Peyer's patch (tissue), 4 donors: ENCODE measurements around the gene DAPK1. TPM values are rescaled to one million over a fixed set of nuclear protein-coding genes. Genes with fewer than 3 reads are reported as not detected.

ENCODE experiments used
- DNase-seq, 3 donors: peaks; one replicate each; pipeline ENCODE4 v3.0.0-alpha.2; 2017 to 2019
- H3K27ac ChIP-seq, 4 donors: fragments of 200-600 bp; sonication (generic); one replicate each; pipeline ENCODE4 v1.5.1; 2016 to 2019
- H3K27me3 ChIP-seq, 2 donors: fragments of 200-600 bp; sonication (generic); one replicate each; pipeline ENCODE4 v1.5.1; 2019
- H3K36me3 ChIP-seq, 3 donors: fragments of 200-600 bp; sonication (generic); one replicate each; pipeline ENCODE4 v1.5.1; 2016 to 2019
- H3K4me1 ChIP-seq, 4 donors: fragments of 200-600 bp; sonication (generic); one replicate each; pipeline ENCODE4 v1.5.1; 2016 to 2019
- H3K4me3 ChIP-seq, 4 donors: fragments of 200-600 bp; sonication (generic); 1 replicate in 3 of 4; 2 replicates in 1 of 4; pipeline ENCODE4 v1.5.1; 2016 to 2019; ENCODE audit warnings: mild to moderate bottlenecking in 1 of 4
- H3K9me3 ChIP-seq, 4 donors: fragments of 200-600 bp; sonication (generic); one replicate each; pipeline ENCODE4 v1.5.1; 2016 to 2019; ENCODE audit warnings: mild to moderate bottlenecking in 1 of 4
- POLR2A ChIP-seq, 2 donors: fragments of 450-650 bp; IDR thresholded peaks; one replicate each; pipeline ENCODE4 v1.5.1; 2017; ENCODE audit warnings: antibody characterized with exemption in 2 of 2, mild to moderate bottlenecking in 2 of 2, moderate library complexity in 2 of 2
- total RNA-seq, 4 donors: library from RNA; depleted of rRNA; stranded (reverse); fragments of >200 nt; gene quantifications; one replicate each; pipeline ENCODE4 v1.1.0, GENCODE V29; 2016
- TF ChIP-seq, protein P1 (sequence below), 6 experiments: fragments of 450-650 bp in 4 of 6; fragments of 200-600 bp in 2 of 6; sonication (generic) in 1 of 6; IDR thresholded peaks; one replicate each; pipeline ENCODE4 v1.5.1; 2017 to 2019; ENCODE audit warnings: antibody characterized with exemption in 6 of 6, mild to moderate bottlenecking in 3 of 6, moderate library complexity in 1 of 6

Gene DAPK1
- total RNA-seq, 4 donors from 2014 or later, result 45.4 to 96.4 (median 77.2) TPM

DNA sequence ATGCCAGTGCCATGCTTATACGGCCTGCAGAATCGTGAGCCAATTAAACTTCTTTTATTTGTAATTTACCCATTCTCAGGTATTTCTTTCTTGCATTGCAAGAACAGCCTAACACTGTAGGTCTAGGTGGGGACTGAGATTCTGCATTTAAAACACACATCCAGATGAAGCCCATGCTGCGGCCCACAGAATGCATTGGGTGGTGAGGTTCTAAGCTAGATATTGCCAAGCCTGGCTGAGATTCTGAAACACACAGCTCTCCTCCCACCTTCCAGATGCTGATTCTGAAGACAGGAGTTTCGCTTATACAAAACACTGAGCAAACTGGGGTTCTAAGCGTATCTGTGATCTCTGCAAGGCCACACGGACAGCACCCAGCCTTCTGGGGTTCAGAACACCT is 75.1 kb downstream of the DAPK1 start:
- H3K9me3 ChIP-seq, result no peaks in the 10 kb centered on the region
- H3K4me1 ChIP-seq, result peaks cover 0 to 48% (median 7%) of the 10 kb centered on the region in 4 donors
- no peak for DNase-seq
- H3K36me3 ChIP-seq, result no peaks in the 10 kb centered on the region
- H3K4me3 ChIP-seq, result no peak overlapping the region
- TF ChIP-seq, protein P1, sequence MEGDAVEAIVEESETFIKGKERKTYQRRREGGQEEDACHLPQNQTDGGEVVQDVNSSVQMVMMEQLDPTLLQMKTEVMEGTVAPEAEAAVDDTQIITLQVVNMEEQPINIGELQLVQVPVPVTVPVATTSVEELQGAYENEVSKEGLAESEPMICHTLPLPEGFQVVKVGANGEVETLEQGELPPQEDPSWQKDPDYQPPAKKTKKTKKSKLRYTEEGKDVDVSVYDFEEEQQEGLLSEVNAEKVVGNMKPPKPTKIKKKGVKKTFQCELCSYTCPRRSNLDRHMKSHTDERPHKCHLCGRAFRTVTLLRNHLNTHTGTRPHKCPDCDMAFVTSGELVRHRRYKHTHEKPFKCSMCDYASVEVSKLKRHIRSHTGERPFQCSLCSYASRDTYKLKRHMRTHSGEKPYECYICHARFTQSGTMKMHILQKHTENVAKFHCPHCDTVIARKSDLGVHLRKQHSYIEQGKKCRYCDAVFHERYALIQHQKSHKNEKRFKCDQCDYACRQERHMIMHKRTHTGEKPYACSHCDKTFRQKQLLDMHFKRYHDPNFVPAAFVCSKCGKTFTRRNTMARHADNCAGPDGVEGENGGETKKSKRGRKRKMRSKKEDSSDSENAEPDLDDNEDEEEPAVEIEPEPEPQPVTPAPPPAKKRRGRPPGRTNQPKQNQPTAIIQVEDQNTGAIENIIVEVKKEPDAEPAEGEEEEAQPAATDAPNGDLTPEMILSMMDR (IDR thresholded peaks at IDR 0.05), result no peak
- TF ChIP-seq POLR2A (IDR thresholded peaks at IDR 0.05), result no peak
- no peaks in the 10 kb centered on the region for H3K27me3 ChIP-seq
- H3K27ac ChIP-seq, result no peak overlapping the region

DNA sequence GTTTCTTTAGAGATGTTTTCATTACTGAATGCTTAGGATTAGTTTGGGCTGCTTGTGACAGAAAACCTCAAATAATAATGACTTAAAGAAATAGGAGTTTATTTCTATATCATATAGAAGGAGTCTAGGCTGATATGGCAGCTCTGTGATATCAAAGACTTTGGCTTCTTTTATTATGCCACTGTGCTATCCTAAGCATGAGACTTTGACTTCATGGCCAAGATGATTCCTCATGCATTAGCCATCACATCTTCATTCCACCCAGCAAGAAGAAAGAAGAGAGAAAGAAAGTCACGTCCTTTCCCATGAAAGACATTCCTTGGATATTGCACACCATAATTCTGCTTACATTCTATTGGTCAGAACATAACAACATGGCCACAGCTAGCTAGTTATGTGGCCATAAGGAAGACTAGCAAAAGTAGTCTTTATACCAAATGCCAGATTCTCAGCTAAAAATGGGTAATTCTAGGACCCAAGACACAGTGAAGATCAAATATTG is 76.2 kb downstream of the DAPK1 start:
- TF ChIP-seq, protein P1 (IDR thresholded peaks at IDR 0.05), result no peak
- no peak for TF ChIP-seq POLR2A (IDR thresholded peaks at IDR 0.05)
- H3K4me1 ChIP-seq, result peaks cover 0 to 40% (median 4%) of the 10 kb centered on the region in 4 donors
- H3K27ac ChIP-seq, result peak overlapping the region in 2 of 4 donors; percentile 40 to 64
- DNase-seq, result no peak
- H3K27me3 ChIP-seq, result no peaks in the 10 kb centered on the region
- H3K9me3 ChIP-seq, result no peaks in the 10 kb centered on the region
- H3K36me3 ChIP-seq, result no peaks in the 10 kb centered on the region
- no peak overlapping the region for H3K4me3 ChIP-seq

DNA sequence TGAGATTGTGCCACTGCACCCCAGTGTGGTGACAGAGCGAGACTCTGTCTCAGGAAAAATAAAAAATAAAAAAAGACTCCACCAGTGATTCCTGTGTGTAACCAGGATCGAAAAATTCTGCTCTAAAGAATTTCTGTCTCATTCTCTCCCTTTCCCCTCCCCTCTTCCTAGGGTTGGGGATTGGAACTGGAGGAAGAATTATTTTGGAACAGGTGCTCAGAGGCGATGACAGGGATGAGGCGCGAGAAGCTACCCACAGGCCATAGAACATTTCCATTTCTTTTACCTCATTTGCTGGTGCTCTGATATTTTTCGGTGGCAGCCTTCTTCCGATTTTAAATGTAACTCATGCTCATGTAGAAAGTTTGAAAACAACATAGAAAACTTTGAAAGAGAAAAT is 80.1 kb downstream of the DAPK1 start:
- no peak for DNase-seq
- Histone ChIP-seq H3K27me3 (no peaks in the 10 kb centered on the region), H3K36me3 (no peaks in the 10 kb centered on the region), H3K27ac (no peak overlapping the region), H3K4me3 (no peak overlapping the region), H3K4me1 (peaks cover 0 to 39% (median 0%) of the 10 kb centered on the region in 4 donors), H3K9me3 (no peaks in the 10 kb centered on the region)
- TF ChIP-seq POLR2A (IDR thresholded peaks at IDR 0.05), result no peak
- TF ChIP-seq, protein P1 (IDR thresholded peaks at IDR 0.05), result no peak

DNA sequence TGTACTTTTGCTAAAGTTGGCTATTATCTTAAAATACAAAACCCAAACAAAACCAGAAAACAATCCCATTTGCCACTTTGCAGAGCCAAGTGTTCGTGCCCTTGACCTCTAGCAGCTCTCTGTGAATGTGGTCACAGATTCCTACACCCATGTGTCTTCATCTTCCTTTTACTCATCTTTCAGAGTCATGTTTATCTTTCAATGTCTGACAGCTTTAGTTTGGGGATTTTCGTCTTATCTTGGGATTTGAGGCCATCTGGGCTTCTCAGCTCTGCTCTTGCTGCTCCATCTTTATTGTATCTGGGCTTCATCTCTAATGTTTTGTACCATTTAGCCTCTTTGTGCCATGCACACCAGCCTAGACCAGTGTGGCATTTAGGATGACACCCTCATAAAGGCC is 81.0 kb downstream of the DAPK1 start:
- H3K4me3 ChIP-seq, result no peak overlapping the region
- no peak for TF ChIP-seq POLR2A (IDR thresholded peaks at IDR 0.05)
- TF ChIP-seq, protein P1 (IDR thresholded peaks at IDR 0.05), result no peak
- no peaks in the 10 kb centered on the region for H3K9me3 ChIP-seq
- H3K27me3 ChIP-seq, result no peaks in the 10 kb centered on the region
- no peak for DNase-seq
- peaks cover 0 to 34% (median 0%) of the 10 kb centered on the region in 4 donors for H3K4me1 ChIP-seq
- no peak overlapping the region for H3K27ac ChIP-seq
- H3K36me3 ChIP-seq, result no peaks in the 10 kb centered on the region

DNA sequence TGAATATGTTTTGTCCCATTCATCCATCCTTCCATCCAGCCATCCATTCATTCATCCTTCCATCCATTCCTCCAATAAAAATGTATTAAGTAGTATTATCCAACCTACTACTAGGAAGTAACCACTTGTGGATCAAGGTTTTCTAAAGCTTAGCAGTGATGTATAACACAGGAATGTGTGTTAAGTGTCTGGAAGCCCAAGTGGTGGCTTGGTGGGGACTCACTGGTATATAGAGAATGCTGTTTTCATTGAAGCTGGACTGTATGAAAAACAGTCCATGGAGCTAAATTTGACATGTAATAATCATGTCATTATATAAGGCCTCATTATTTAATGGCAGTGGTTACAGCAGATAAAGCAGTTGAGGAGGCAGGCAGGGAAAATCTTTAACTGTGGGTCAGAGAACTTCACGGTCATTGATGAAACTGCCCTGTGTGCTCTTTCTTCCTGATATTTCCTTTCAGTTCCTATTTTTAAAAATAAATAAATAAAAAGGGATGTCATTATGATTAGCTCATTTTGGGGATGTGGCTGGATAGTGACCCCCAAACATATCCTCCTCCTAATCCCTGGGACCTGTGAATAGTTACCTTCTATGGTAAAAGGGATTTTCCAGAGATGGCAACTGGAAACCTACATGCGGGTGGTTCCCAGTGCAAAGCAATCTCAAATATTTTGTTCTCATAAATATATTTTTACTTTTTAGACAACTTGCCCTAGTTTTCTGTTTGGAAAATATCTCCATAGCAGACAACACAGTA is 82.3 kb downstream of the DAPK1 start:
- no peaks in the 10 kb centered on the region for H3K27me3 ChIP-seq
- TF ChIP-seq, protein P1 (IDR thresholded peaks at IDR 0.05), result no peak
- TF ChIP-seq POLR2A (IDR thresholded peaks at IDR 0.05), result no peak
- peak overlapping the region in 1 of 4 donors; percentile 51 for H3K27ac ChIP-seq
- no peak overlapping the region for H3K4me3 ChIP-seq
- DNase-seq, result no peak
- peaks cover 0 to 30% (median 0%) of the 10 kb centered on the region in 4 donors for H3K4me1 ChIP-seq
- no peaks in the 10 kb centered on the region for H3K9me3 ChIP-seq
- H3K36me3 ChIP-seq, result no peaks in the 10 kb centered on the region
